ENCODE measurements around the gene CCDC12.

CCDC12 gene

DNA sequence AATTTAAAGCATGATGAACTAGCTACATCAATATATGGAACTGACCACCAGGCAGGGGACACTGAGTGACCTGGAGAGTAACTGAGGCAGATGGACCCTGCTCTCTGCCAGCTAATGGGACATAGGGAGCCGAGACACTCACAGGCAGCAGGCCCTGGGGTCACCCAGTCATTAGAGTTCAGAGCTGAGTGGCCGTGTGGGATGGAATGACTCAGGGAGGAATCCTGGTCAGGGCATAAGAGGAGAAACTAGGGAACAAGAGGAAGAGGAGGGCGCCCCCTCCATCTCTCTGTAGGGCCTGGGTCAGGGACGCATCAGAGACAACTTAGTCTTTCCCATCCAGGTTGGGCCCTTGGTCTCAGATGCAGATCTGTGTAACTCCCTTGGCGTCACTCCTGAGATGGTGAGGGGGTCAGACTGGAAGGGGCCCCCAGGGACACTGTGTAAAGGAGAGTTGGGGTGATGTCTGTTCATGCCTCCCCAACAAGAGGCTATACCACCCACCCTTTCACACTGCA is 39.8 kb downstream of the CCDC12 start:
- no peak for DNase-seq (ENCODE audit: low spot score)

DNA sequence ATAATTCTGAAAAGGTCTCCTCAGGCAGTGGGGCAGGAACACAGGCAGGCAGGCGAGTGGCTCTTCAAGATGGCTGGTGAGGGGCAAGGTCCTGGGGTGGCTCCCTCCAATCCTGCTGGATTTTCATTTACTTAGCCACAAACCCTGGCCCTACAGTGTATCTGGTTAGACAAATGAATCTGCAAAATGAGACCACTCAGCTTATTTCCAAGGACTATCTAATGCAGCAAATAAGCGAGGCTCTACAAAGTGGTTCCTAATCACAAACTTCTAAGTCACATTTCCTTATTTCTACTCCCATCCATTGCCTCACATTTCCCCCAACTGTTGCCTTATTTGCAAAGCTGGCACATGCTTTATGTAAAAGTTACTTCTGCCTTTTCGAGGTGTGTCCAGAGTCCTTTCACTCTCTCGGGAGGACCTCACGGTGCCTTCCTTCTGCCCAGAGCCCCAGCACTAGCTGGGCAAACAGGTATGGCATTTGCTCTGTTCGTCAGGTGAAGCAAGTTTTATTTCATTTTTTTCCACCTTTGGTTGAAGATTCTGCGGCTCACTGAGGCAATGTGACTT is 40.5 kb downstream of the CCDC12 start:
- no peak for DNase-seq (ENCODE audit: low spot score)

DNA sequence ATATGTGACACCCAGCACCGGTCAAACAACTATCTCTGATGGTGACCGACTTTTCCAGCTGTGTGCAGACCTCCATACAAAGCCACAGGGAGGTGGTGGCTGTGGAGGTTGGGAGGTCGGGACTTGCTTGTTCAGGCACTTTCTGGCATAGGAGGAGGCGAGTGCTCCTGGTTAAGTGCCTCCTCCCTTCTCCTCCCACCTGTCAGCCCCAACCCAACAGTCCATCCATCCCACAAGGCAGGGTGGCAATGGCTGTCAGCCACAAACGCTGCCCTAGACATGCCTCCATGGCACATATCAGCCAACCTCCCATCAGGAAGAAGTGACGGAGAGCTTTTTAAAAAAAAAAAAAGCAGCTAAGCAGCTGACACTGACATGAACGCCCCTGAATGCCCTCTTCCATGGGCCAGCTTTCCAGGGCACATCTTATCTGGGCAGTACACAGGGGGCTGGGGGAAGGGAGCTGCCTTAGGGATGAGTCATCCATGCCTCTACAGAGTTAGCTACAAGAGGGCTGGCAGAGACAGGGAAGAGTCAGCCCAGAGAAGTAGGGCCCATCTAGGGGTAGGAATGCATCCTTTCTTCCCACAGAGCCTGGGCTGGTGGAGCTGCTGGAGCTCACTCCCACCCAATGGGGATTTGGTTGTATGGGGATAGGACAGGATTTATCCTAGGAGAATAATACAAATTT is 41.2 kb downstream of the CCDC12 start:
- DNase-seq (ENCODE audit: low spot score), result no peak

DNA sequence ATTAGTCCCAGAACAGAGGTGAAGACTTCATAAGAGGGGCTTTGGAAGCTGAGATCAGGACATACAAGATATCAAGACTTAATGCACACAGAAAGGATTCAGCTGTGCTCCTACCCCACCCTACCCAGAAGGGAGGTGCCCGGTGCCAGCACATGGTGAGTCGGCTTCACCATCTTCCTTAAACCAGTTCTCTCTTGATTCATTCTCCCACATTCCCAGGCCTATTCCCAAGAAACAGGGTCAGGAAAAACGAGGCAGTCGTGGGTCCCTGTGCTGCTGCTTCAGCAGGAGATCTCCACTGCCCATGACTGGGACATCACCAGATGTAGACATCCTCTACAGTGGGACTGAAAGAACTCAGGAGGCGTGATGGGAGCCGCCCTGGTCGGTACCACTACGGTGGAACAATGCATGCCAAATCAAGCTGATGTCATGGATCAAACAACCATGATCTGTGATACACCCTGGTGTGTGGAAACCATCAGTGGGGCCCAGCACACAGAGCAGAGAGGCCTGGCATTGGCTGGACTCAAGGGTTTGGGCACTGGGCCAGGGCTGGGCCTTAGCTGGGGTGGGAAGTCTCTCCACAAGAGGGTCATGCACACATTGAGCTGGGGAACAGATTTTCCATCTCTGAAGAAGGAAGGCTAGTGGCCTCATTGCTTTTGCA is 41.9 kb downstream of the CCDC12 start:
- no peak for DNase-seq (ENCODE audit: low spot score)

DNA sequence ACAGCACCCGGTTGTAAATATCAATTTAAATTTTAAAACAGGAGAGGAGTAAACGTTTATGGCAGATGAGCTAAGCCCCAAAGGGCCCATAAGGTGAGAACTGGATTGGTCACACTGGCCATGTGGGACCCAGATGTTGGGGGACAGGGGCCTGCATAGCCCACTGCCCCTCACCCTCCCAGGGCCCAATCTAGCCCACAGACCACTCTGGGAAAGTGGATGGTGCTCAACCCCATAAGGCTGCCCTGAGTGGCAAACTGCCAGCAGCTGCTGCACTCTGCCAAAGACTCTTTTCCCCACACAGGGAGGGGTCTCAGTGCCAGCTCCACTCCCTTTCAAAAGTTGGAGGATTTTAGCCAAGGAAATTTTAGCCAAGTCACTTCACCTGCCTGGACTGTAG is 42.5 kb downstream of the CCDC12 start:
- DNase-seq (ENCODE audit: low spot score), result no peak

DNA sequence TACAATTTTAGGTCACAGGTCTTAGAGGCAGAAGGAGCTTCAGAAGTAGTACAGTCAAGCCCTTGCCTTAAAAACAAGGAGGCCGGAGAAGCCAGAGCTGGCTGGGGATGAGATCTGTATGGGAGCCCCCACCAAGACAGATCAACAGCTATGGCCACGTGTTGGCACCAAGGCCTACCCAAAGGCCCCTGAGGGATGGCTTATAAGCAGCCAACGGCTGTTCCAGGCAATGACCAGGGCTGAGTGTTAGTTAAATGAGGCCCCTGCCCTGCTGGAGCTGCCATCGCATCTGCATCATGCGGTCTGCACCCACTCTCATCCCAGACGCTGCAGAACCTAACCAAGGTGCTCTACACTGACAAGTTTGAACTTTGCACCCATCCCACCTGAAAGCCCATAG is 43.3 kb downstream of the CCDC12 start:
- no peak for DNase-seq (ENCODE audit: low spot score)

DNA sequence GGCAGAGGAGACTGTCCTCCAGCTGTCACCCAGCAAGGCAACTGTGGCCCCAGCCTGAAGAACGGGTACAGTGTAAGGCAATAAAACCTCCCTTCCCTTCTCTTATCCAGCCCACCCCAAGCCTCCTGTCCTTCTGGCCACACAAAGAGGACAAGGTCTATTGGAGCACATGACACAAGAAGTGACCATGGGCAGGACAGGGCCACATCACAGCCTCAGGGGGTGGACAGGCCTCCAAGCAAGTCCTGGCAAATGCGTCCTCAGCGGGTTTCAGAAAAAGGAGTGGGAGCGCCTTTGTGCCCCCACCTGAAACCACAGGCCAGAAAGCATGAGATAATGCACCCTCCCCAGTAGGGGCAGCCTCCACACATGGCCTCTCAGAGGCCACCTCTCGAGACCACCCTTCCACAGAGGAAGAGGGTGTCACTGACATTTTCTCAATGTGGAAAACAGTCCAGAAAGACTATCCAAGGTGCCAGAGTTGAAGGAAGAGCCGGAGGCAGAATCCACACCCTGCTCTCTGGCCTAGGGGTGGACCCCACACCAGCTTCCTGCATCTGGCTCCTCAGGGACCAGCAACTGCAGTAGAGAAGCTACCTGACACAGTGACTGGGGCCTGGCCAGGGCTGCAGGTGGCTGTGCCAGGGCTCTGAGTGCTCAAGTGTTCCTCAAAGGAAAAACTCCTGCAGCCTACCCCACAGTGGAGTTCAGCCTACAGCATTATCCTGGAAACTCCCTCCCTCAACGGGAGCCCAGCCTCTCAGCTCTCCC is 43.9 kb downstream of the CCDC12 start:
- DNase-seq (ENCODE audit: low spot score), result no peak

DNA sequence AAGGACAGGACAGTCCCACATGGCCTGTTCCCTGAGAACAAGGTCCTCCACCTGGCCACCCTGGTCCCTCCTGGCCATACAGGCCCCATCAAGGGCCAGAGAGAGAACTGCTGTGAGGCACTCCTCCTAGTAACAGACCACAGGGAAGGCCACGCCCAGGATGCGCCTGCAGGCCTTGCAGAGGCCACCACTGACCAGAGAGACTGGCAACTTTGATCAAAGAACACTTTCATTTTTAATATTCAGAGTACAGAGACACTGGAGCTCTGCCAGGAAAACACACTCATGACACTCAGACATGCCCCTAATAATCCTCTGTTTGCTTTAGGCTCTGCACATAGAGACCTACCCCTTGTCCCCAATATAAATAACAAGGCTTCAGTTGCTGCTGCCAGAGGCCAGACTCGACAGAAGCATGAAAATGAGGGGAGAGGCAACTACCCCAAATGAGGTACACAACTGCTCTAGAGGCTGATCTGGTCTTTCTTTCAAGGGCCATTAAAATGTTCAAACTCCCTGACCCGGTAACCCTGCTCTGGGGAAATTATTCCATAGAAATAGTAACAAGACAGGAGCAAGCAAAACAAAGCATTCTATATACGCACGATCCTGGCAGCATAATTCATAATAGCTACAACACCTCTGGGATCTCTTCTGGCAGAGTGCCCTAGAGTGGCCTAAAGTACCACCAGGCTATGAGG is 44.8 kb downstream of the CCDC12 start:
- DNase-seq (ENCODE audit: low spot score), result no peak

DNA sequence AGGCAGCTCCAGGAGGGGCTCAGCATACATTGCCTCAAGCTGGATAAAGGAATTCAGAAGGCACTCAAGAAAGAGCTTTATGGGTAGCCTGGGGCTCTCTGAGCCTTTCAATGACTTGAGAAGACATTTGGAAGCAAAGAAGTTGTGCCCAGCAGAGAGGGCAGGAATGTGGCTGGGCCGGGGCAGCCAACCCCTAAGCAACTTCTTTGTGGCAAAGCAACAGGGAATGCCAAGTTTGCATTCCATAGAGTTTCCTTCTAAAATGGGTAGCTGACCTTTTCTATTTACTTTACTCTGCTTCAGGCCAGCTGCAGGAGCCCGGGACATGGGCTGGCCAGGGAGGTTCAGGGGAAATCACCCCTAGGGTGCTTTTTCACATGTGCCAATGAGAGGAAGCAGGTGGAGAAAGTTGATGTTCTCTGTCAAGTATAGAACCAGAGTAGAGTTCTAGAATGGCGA is 45.6 kb downstream of the CCDC12 start:
- DNase-seq (ENCODE audit: low spot score), result no peak

DNA sequence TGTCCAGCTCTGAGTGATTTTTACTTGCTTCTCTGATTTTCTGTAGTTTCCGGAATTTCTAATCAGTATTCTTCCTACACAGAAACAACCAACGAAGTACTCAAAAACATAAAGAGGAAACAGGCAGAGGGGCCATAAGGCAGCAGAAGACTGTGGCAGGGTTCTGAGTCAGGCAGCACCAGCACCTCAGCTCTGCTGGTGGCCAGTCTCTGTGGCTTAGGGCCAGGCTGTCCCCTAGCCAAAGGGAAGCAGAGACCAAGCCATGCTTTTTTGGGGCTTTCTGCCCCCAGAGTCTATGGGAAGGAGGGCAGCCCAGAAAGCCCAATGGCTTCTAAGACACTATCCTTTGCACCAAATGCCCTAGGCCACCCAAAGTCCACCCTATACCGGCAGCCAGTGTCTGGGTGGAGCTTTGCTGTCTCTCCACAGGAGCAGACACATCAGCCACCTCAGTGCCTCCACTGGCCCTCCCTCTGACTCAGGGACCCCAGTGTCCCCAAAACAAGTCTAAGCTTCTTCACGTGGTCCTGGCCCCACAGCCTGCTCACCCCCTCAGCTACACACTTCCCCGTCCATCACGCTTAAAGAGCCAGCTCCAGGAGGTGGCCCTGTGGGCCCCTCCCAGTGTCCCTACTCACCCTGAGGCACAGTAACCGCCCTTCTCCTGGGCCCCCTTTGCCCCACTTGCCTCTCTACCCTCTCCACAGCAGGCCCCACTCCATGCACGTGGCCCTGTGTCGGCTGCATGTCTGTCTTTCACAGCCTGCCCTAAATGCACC is 46.2 kb downstream of the CCDC12 start:
- peak; percentile 40 for DNase-seq (ENCODE audit: low spot score)

DNA sequence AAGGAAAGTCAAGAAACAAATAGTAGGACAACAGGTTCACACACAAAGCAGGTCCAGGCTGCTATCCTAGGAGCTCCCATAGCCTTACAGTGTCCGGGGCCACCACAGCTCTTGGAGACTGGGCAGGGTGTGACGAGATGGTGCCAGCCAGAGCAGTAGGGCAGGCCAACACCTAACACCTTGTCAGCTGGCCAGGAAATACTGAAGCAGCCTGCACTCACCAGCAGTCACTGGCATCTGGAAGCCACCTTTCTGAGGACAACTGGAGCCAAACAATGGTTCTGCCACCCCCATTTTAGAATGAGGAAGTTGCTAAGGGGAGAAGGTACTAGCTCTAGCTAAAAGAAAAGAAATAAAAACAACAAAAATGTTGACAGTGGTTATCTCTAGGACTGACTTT is 47.2 kb downstream of the CCDC12 start:
- no peak for DNase-seq (ENCODE audit: low spot score)

DNA sequence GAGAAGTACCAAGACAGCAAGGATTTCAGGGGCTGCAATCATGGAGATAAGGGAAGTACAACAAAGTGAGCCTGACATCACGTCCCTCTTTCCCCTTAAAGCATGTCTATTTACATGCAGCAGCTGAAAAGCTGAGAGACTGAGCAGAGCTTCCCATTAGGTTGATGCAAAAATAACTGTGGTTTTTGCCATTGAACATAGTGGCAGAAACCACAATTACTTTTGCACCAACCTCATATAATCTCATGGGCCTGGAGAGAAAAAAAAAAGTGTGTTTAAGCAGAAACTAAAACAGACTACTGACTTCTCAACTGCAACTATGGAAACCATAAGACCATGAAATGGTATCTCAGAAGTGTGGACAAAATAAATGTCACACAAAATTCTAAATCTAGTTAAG is 48.3 kb downstream of the CCDC12 start:
- DNase-seq (ENCODE audit: low spot score), result no peak

DNA sequence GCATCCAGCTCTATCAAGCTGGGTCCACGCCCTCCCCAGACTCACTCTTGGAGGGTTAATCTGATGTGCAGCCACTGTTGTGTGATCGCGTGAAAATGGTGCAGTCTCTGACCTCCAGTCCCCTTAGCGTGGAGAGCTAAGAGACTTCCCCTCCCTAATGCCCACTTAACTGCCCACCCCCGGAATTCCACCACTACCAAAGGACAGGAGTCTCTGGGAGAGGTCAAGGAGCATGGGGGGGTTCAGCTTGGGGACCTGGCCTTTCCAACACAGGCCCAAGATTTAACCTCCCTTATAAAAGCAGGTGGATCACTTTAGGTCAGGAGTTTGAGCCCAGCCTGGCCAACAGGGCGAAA is 48.8 kb downstream of the CCDC12 start:
- no peak for DNase-seq (ENCODE audit: low spot score)

DNA sequence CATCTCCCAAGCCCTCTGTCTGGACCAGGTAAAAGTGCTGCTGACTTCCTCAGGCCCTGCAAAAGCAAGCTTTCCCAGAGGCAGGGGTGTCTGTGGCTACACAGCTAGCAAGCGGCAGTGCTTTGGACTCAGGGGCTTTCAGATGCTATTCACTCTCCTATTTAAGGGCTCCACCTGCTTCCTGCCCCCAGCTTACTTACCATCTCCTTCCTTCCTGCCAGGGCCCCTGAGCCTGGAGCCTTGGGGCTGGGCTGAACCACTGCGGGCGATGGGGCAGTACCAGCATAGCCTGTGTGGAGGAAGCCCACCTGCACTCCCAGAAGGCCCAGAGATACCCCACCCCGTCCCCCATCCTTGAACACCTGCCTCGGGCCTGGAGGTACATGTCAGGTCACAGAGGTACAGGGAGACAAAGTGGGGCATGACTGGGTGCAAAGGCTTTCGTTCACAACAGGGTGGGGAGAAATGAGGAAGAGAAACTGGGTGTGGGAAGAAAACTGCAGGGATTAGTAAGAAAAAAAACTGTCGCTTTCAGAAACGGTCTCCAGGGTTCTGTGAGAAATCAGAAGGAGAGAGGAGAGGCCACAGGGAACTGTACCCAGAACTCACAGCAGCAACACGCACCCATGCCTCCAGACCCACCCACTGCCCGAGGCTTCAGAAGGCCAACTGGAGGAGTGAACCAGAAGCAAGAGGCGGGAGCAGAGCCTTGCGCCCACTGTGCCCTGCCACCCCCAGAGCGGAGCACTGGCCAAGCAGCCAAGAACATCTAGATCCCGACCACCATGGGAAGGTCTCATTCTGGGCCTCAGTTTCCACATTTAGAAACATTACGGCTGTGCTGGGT is 49.5 kb downstream of the CCDC12 start:
- no peak for DNase-seq (ENCODE audit: low spot score)

DNA sequence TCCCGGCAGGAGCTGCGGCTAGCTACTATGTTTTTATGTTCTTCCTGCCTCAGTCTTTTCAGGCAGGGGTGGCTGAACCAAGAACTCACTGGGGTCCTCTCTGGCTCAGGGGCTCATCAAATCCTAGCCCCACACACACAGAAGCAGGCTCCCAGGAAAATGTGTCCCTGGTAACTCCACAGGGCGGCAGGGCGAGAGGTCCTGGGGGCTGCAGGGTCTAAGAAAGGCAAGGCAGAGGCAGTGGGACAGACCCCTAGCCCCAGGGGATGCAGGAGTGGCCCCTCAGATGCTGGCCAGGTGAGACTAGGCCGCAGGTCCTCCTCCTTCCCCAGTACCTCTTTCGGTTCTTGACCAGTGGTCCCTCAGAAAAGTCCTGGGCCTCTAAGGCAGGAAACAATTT is 50.1 kb downstream of the CCDC12 start:
- DNase-seq (ENCODE audit: low spot score), result no peak

DNA sequence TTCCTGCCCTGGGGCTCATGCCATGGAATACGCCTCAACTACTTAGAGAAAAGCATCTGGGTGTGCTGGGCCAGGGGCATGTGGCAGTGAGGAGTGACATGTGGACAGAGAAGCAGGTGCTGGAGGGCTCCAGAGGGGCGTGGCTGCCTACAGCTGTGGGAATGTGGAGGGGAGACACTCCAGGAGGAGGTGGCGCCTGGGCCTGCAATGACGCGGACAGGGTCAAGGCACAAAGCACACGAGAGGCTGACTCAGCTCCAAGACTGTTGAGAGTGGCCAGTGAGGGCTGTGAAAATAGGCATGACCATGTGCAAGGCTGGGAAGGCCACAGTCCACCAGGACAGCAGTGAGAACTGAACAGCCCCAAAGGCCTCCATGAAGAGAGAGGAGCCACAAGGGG is 50.5 kb downstream of the CCDC12 start:
- no peak for DNase-seq (ENCODE audit: low spot score)

DNA sequence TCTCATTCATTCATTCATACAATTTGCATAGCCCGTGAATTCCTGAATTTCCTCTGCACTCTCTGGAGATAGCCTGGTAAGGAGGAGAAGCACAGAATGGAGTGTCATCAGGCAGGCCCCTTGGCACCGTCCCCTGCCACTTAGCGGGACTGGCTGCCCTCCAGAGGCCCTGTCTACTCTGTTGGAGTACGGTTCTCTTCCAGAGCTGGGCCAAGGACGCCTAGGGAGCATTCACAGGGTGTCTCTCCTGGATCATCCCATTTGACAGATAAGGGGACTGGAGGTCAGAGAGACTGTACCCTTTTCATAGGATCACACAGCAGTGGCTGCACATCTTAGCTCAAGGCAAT is 51.0 kb downstream of the CCDC12 start:
- no peak for DNase-seq (ENCODE audit: low spot score)

DNA sequence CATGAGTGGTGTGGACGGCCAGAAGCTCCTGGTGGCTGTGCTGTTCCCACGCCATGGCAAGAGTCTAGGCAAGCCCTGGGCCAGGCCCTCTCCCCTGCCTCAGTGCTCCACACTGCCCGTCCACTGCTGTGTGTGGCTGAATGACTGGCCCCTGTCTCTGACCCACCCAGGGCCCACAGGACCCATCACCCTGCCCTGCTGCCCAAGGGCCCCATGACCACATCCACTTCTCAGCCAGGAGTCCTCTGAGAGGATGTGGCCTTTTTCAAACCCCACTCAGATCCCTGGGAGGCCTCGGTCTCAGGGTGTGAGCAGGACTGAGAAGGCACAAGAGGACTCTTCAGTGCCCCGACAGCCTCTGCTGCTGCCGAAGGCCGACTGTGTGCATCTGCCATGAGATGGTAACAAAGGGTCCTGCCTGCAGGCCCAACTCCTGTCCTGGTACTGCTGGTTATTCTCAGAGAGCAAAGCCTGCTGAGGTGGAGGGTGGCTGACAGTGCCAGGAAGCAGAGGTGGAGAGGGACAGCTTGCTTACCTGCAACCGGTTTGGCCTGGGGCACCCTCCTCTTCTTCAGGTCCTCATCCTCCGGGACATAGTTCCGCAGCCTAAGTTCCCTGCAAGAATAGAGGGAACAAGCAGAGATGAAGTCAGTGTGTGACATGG is 51.5 kb downstream of the CCDC12 start:
- DNase-seq (ENCODE audit: low spot score), result no peak

DNA sequence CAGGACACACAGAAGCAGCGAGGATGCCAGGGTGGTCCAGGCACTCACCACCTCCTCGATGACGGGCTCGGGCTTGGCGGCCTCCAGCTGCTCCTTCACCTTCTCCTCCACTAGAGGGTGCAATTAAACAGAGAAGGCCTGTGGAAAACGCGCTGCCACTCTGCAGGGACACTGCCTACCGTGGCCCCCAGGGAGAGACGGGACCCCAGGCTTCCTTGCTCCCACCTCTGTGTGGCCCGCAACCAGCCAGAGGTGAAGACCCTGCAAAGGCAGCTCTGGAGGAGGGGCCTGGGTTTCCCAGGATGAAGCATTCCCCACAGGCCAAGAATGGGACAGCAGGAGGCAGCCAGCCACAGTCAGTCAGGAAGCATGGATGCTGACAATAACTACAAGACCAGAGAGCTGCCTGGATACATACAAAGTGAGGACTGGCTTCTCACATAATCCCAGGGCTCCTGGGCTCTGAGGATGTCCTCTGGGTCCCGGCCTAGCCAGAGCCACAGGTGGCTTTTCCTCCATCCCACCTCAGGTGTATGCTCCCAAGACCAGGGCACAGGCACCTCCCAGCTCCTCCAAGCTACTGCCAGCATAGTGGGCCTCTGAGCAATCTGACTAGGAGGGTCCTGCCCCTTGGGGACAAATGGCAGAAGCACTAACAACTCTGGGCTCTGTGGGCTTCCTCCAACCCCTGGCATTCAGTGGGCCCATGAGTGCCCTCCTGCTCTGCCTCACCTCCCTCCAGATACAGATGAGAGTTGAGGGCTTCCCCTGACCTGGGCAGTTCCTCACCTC is 52.8 kb downstream of the CCDC12 start:
- no peak for DNase-seq (ENCODE audit: low spot score)

All from cerebellar cortex (tissue), 1 donor.